ENCODE results near the gene CORO2B.
"Not testable (repeated sequence)": the region's sequence is repeated elsewhere in the genome, so short reads cannot be mapped to it uniquely, and the experiment has no call there.

Gene CORO2B

GRCh38 chr15:68637767-68638404 is 59.1 kb downstream of the CORO2B start:
- Mint-ChIP-seq H3K27me3 (no peaks in the 10 kb centered on the region), H3K9me3 (no peaks in the 10 kb centered on the region), H3K4me1 (ENCODE audit: low read depth) (no peaks in the 10 kb centered on the region), H3K27ac (no peak overlapping the region), H3K36me3 (ENCODE audit: low read depth) (no peaks in the 10 kb centered on the region), H3K4me3 (no peak overlapping the region)
- no peak for DNase-seq

GRCh38 chr15:68638953-68639515 is 60.2 kb downstream of the CORO2B start:
- no peaks in the 10 kb centered on the region for H3K27me3 Mint-ChIP-seq
- no peak overlapping the region for H3K27ac Mint-ChIP-seq
- no peaks in the 10 kb centered on the region for H3K4me1 Mint-ChIP-seq (ENCODE audit: low read depth)
- H3K36me3 Mint-ChIP-seq (ENCODE audit: low read depth) = no peaks in the 10 kb centered on the region
- no peaks in the 10 kb centered on the region for H3K9me3 Mint-ChIP-seq
- no peak for DNase-seq
- no peak overlapping the region for H3K4me3 Mint-ChIP-seq

- DNase-seq = no peak
- H3K4me3 Mint-ChIP-seq = no peak overlapping the region
- no peaks in the 10 kb centered on the region for H3K9me3 Mint-ChIP-seq
- no peak overlapping the region for H3K27ac Mint-ChIP-seq
- no peaks in the 10 kb centered on the region for H3K4me1 Mint-ChIP-seq (ENCODE audit: low read depth)
- no peaks in the 10 kb centered on the region for H3K27me3 Mint-ChIP-seq
- no peaks in the 10 kb centered on the region for H3K36me3 Mint-ChIP-seq (ENCODE audit: low read depth)
Observed at GRCh38 chr15:68639926-68640600, 61.3 kb downstream of the CORO2B start.

- H3K4me1 Mint-ChIP-seq (ENCODE audit: low read depth) = no peaks in the 10 kb centered on the region
- no peaks in the 10 kb centered on the region for H3K36me3 Mint-ChIP-seq (ENCODE audit: low read depth)
- no peak for DNase-seq
- no peak overlapping the region for H3K4me3 Mint-ChIP-seq
- H3K27me3 Mint-ChIP-seq = no peaks in the 10 kb centered on the region
- H3K9me3 Mint-ChIP-seq = no peaks in the 10 kb centered on the region
- H3K27ac Mint-ChIP-seq = no peak overlapping the region
Observed at GRCh38 chr15:68640791-68641331, 62.1 kb downstream of the CORO2B start.

GRCh38 chr15:68641376-68641775 is 62.6 kb downstream of the CORO2B start:
- H3K4me1 Mint-ChIP-seq (ENCODE audit: low read depth) = no peaks in the 10 kb centered on the region
- no peak for DNase-seq
- no peak overlapping the region for H3K27ac Mint-ChIP-seq
- no peaks in the 10 kb centered on the region for H3K27me3 Mint-ChIP-seq
- no peaks in the 10 kb centered on the region for H3K36me3 Mint-ChIP-seq (ENCODE audit: low read depth)
- no peaks in the 10 kb centered on the region for H3K9me3 Mint-ChIP-seq
- no peak overlapping the region for H3K4me3 Mint-ChIP-seq

GRCh38 chr15:68642491-68642845 is 63.7 kb downstream of the CORO2B start:
- no peak for DNase-seq
- Mint-ChIP-seq H3K4me1 (ENCODE audit: low read depth) (no peaks in the 10 kb centered on the region), H3K9me3 (no peaks in the 10 kb centered on the region), H3K4me3 (no peak overlapping the region), H3K27me3 (no peaks in the 10 kb centered on the region), H3K27ac (no peak overlapping the region), H3K36me3 (ENCODE audit: low read depth) (no peaks in the 10 kb centered on the region)

GRCh38 chr15:68643216-68643830 is 64.5 kb downstream of the CORO2B start:
- DNase-seq = no peak
- H3K27me3 Mint-ChIP-seq = no peaks in the 10 kb centered on the region
- no peaks in the 10 kb centered on the region for H3K9me3 Mint-ChIP-seq
- H3K36me3 Mint-ChIP-seq (ENCODE audit: low read depth) = no peaks in the 10 kb centered on the region
- no peaks in the 10 kb centered on the region for H3K4me1 Mint-ChIP-seq (ENCODE audit: low read depth)
- H3K27ac Mint-ChIP-seq = no peak overlapping the region
- H3K4me3 Mint-ChIP-seq = no peak overlapping the region

- H3K4me3 Mint-ChIP-seq = no peak overlapping the region
- no peaks in the 10 kb centered on the region for H3K27me3 Mint-ChIP-seq
- DNase-seq = no peak
- H3K4me1 Mint-ChIP-seq (ENCODE audit: low read depth) = no peaks in the 10 kb centered on the region
- no peaks in the 10 kb centered on the region for H3K36me3 Mint-ChIP-seq (ENCODE audit: low read depth)
- no peaks in the 10 kb centered on the region for H3K9me3 Mint-ChIP-seq
- no peak overlapping the region for H3K27ac Mint-ChIP-seq
Observed at GRCh38 chr15:68644083-68644904, 65.5 kb downstream of the CORO2B start.

GRCh38 chr15:68644996-68645395 is 66.2 kb downstream of the CORO2B start:
- H3K9me3 Mint-ChIP-seq = no peaks in the 10 kb centered on the region
- H3K27ac Mint-ChIP-seq = no peak overlapping the region
- DNase-seq = no peak
- no peaks in the 10 kb centered on the region for H3K36me3 Mint-ChIP-seq (ENCODE audit: low read depth)
- H3K4me1 Mint-ChIP-seq (ENCODE audit: low read depth) = no peaks in the 10 kb centered on the region
- H3K27me3 Mint-ChIP-seq = no peaks in the 10 kb centered on the region
- no peak overlapping the region for H3K4me3 Mint-ChIP-seq

GRCh38 chr15:68646156-68646555 is 67.4 kb downstream of the CORO2B start:
- H3K9me3 Mint-ChIP-seq = no peaks in the 10 kb centered on the region
- H3K27ac Mint-ChIP-seq = no peak overlapping the region
- H3K4me3 Mint-ChIP-seq = no peak overlapping the region
- no peaks in the 10 kb centered on the region for H3K4me1 Mint-ChIP-seq (ENCODE audit: low read depth)
- no peaks in the 10 kb centered on the region for H3K36me3 Mint-ChIP-seq (ENCODE audit: low read depth)
- DNase-seq = no peak
- H3K27me3 Mint-ChIP-seq = no peaks in the 10 kb centered on the region

GRCh38 chr15:68646696-68647095 is 67.9 kb downstream of the CORO2B start:
- H3K36me3 Mint-ChIP-seq (ENCODE audit: low read depth) = no peaks in the 10 kb centered on the region
- no peaks in the 10 kb centered on the region for H3K4me1 Mint-ChIP-seq (ENCODE audit: low read depth)
- no peak overlapping the region for H3K27ac Mint-ChIP-seq
- no peaks in the 10 kb centered on the region for H3K27me3 Mint-ChIP-seq
- H3K9me3 Mint-ChIP-seq = no peaks in the 10 kb centered on the region
- no peak overlapping the region for H3K4me3 Mint-ChIP-seq
- DNase-seq = peak; percentile 3

GRCh38 chr15:68647361-68647760 is 68.6 kb downstream of the CORO2B start:
- H3K4me1 Mint-ChIP-seq (ENCODE audit: low read depth); H3K27ac Mint-ChIP-seq; H3K36me3 Mint-ChIP-seq (ENCODE audit: low read depth); H3K27me3 Mint-ChIP-seq; DNase-seq; H3K9me3 Mint-ChIP-seq; H3K4me3 Mint-ChIP-seq: not testable (repeated sequence)

- Mint-ChIP-seq H3K27ac (no peak overlapping the region), H3K27me3 (no peaks in the 10 kb centered on the region), H3K4me3 (no peak overlapping the region), H3K9me3 (no peaks in the 10 kb centered on the region), H3K4me1 (ENCODE audit: low read depth) (no peaks in the 10 kb centered on the region), H3K36me3 (ENCODE audit: low read depth) (no peaks in the 10 kb centered on the region)
- DNase-seq = peak; percentile 70
Observed at GRCh38 chr15:68650901-68651709, 72.3 kb downstream of the CORO2B start.

All from activated T-cell treated with anti-CD3 and anti-CD28 coated beads, Interleukin-2, amount 50 U/mL, for 24 hours (primary cell).